ENCODE measurements around the gene HINFP. TPM values are rescaled to one million over a fixed set of nuclear protein-coding genes. Genes with fewer than 3 reads are reported as not detected.

HINFP gene
- total RNA-seq, 1 experiment from 2014 or later = 38.1 TPM

GRCh38 chr11:119111361-119111925 lies 9.9 kb upstream of the HINFP start:
- Histone ChIP-seq H2AFZ (ENCODE audit: low read depth, low read length, poor library complexity, severe bottlenecking) (no peak overlapping the region), H3K36me3 (ENCODE audit: control insufficient read depth in 1 of 2, insufficient read depth in 2 of 2, low read length in 2 of 2) (peaks cover 11 to 21% of the 10 kb centered on the region in 2 experiments; a peak in 2 of 4 replicates), H3K27me3 (ENCODE audit: insufficient read depth, low read length) (no peaks in the 10 kb centered on the region), H4K20me1 (ENCODE audit: insufficient read depth) (no peaks in the 10 kb centered on the region), H3K9ac (ENCODE audit: low read length) (no peak overlapping the region), H3K9me3 (ENCODE audit: control insufficient read depth in 1 of 2, insufficient read depth in 1 of 2, low read depth in 1 of 2, low read length in 2 of 2) (no peaks in the 10 kb centered on the region), H3K9me2 (ENCODE audit: insufficient read depth) (no peaks in the 10 kb centered on the region), H3K4me3 (replicated peaks in 1 of 2; ENCODE audit: low read depth in 1 of 2, low read length in 2 of 2) (no peak overlapping the region), H3K27ac (ENCODE audit: low read depth, low read length) (no peak overlapping the region), H3K4me1 (ENCODE audit: control insufficient read depth in 1 of 2, insufficient read depth in 2 of 2, low read length in 2 of 2) (peaks cover 11 to 25% of the 10 kb centered on the region in 2 experiments), H3K4me2 (ENCODE audit: low read length) (no peak overlapping the region), H3K79me2 (ENCODE audit: insufficient read depth, low read length) (peaks cover 6% of the 10 kb centered on the region; the same call in 1 of the 2 replicates)
- ATAC-seq (no peak), DNase-seq (ENCODE audit: low read depth, low spot score) (no peak)
- intact Hi-C loops (cut with micrococcal nuclease) = no loop called here
- TF ChIP-seq ZFX (IDR thresholded peaks at IDR 0.05) = no peak
- no peak for TF ChIP-seq SIN3A (IDR thresholded peaks at IDR 0.05; ENCODE audit: low read depth)
- no peak for TF ChIP-seq CBX3 (IDR thresholded peaks at IDR 0.05; ENCODE audit: low read depth)
- no peak for TF ChIP-seq MAX (IDR thresholded peaks at IDR 0.05)
- TF ChIP-seq ELF1 (IDR thresholded peaks at IDR 0.05; ENCODE audit: borderline replicate concordance, low read depth) = no peak
- POLR2A ChIA-PET = interaction anchor here (1.3 to 2.9 kb wide), 2 partner anchors 9 to 10 kb away, joined by 3 to 9 read pairs; partner anchors contain the start of genes DPAGT1 and HINFP
- no TSS peak for BruUV-seq (replicated peaks)
- CTCF ChIA-PET = no interaction called here
- RAD21 ChIA-PET (ENCODE audit: low non-redundant PET in 1 of 2, low total read pairs in 2 of 2, uncharacterized antibody in 2 of 2, unreplicated experiment in 2 of 2) = no interaction called here

GRCh38 chr11:119112314-119113020 lies 8.9 kb upstream of the HINFP start:
- no peak overlapping the region for H2AFZ ChIP-seq (ENCODE audit: low read depth, low read length, poor library complexity, severe bottlenecking)
- CTCF ChIA-PET = no interaction called here
- H3K9me3 ChIP-seq (ENCODE audit: control insufficient read depth in 1 of 2, insufficient read depth in 1 of 2, low read depth in 1 of 2, low read length in 2 of 2) = no peaks in the 10 kb centered on the region
- H3K9me2 ChIP-seq (ENCODE audit: insufficient read depth) = no peaks in the 10 kb centered on the region
- ATAC-seq = no peak
- intact Hi-C loops (cut with micrococcal nuclease) = no loop called here
- no peaks in the 10 kb centered on the region for H4K20me1 ChIP-seq (ENCODE audit: insufficient read depth)
- POLR2A ChIA-PET = interaction anchor here (1.3 to 2.9 kb wide), 2 partner anchors 9 to 10 kb away, joined by 3 to 9 read pairs; partner anchors contain the start of genes DPAGT1 and HINFP
- H3K4me3 ChIP-seq (replicated peaks in 1 of 2; ENCODE audit: low read depth in 1 of 2, low read length in 2 of 2) = no peak overlapping the region
- no peak for DNase-seq (ENCODE audit: low read depth, low spot score)
- H3K4me2 ChIP-seq (ENCODE audit: low read length) = no peak overlapping the region
- H3K27me3 ChIP-seq (ENCODE audit: insufficient read depth, low read length) = no peaks in the 10 kb centered on the region
- RAD21 ChIA-PET (ENCODE audit: low non-redundant PET in 1 of 2, low total read pairs in 2 of 2, uncharacterized antibody in 2 of 2, unreplicated experiment in 2 of 2) = no interaction called here
- H3K9ac ChIP-seq (ENCODE audit: low read length) = no peak overlapping the region
- H3K36me3 ChIP-seq (ENCODE audit: control insufficient read depth in 1 of 2, insufficient read depth in 2 of 2, low read length in 2 of 2) = peaks cover 11 to 21% of the 10 kb centered on the region in 2 experiments; a peak in 2 of 4 replicates
- H3K4me1 ChIP-seq (ENCODE audit: control insufficient read depth in 1 of 2, insufficient read depth in 2 of 2, low read length in 2 of 2) = peaks cover 7 to 19% of the 10 kb centered on the region in 2 experiments
- H3K79me2 ChIP-seq (ENCODE audit: insufficient read depth, low read length) = peaks cover 6% of the 10 kb centered on the region; the same call in 1 of the 2 replicates
- H3K27ac ChIP-seq (ENCODE audit: low read depth, low read length) = no peak overlapping the region; the same call in 1 of the 2 replicates
- no TSS peak for BruUV-seq (replicated peaks)
- no peak for TF ChIP-seq EZH2 (IDR thresholded peaks at IDR 0.05)
- no peak for TF ChIP-seq CEBPB (IDR thresholded peaks at IDR 0.05; ENCODE audit: low read depth)
- no peak for TF ChIP-seq CTCF (IDR thresholded peaks at IDR 0.05 in 2 of 3, conservative IDR thresholded peaks at IDR 0.05 in 1 of 3; ENCODE audit: borderline replicate concordance in 1 of 3, insufficient read depth in 1 of 3, low read depth in 2 of 3, low read length in 2 of 3)
- TF ChIP-seq SIN3A (IDR thresholded peaks at IDR 0.05; ENCODE audit: low read depth) = no peak
- TF ChIP-seq ZFX (IDR thresholded peaks at IDR 0.05) = no peak
- TF ChIP-seq JUND (IDR thresholded peaks at IDR 0.05) = no peak
- TF ChIP-seq ZBTB33 (IDR thresholded peaks at IDR 0.05; ENCODE audit: extremely low read depth, insufficient replicate concordance, low read length) = no peak
- no peak for TF ChIP-seq EZH2phosphoT487 (IDR thresholded peaks at IDR 0.05; ENCODE audit: borderline replicate concordance)
- no peak for TF ChIP-seq FOSL1 (IDR thresholded peaks at IDR 0.05; ENCODE audit: low read depth)
- no peak for TF ChIP-seq CBX3 (IDR thresholded peaks at IDR 0.05; ENCODE audit: low read depth)
- no peak for TF ChIP-seq RAD21 (IDR thresholded peaks at IDR 0.05; ENCODE audit: low read depth)
- TF ChIP-seq MAX (IDR thresholded peaks at IDR 0.05) = no peak
- TF ChIP-seq EGR1 (IDR thresholded peaks at IDR 0.05; ENCODE audit: low read depth) = no peak
- no peak for TF ChIP-seq POLR2AphosphoS5 (IDR thresholded peaks at IDR 0.05; ENCODE audit: low read depth, low read length)

Measured in HCT116 (cell line).